ENCODE measurements around the gene PARD3B.
A peak's percentile ranks its signal among the peaks of the same experiment; 100 is the strongest.
"Not testable (repeated sequence)": the region's sequence is repeated elsewhere in the genome, so short reads cannot be mapped to it uniquely, and the experiment has no call there.

PARD3B gene

GRCh38 chr2:204541637-204542036 is 3.6 kb upstream of the PARD3B start:
- DNase-seq, result no peak

- DNase-seq, result no peak
Measured at GRCh38 chr2:204542982-204543608, 2.2 kb upstream of the PARD3B start.

DNA sequence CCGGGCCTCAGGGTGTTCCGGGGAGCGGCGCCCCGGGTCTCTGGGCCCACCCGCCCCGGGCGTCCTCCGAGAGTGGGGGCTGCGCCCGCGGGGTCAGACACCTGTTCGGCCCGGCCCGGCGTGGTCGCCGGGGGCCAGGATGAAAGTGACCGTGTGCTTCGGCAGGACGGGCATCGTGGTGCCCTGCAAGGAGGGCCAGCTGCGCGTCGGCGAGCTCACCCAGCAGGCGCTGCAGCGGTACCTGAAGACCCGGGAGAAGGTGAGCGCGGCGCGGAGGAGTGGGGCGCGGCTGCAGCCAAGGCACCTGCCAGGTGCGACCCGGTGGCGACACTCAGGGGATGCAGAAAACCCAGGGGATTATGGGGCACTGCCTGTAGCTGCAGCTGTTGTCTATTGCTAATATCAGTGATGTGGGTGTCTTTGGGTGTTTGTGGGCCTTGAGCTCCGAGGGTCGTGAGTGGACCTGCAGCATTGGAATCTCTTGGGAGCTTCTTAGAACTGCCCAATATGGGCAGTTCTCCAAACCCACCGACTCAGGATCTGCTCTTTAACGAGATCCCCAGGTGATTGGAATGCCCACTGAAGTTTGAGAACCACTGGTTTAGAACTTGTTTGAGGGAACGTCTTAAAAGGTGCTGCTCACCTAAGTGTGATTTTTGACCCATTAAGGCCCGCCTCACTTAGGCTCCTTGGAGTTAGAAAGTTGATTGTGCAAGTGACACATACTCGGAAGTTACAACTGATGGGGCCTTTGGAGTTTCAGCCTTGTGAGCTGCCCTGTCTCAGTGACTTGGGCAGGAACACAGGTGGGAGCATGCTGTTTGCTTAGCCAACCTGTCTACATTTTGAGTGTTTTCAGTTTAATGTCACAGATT is 823 bp downstream of the PARD3B start:
- DNase-seq, result peak; percentile 25

DNA sequence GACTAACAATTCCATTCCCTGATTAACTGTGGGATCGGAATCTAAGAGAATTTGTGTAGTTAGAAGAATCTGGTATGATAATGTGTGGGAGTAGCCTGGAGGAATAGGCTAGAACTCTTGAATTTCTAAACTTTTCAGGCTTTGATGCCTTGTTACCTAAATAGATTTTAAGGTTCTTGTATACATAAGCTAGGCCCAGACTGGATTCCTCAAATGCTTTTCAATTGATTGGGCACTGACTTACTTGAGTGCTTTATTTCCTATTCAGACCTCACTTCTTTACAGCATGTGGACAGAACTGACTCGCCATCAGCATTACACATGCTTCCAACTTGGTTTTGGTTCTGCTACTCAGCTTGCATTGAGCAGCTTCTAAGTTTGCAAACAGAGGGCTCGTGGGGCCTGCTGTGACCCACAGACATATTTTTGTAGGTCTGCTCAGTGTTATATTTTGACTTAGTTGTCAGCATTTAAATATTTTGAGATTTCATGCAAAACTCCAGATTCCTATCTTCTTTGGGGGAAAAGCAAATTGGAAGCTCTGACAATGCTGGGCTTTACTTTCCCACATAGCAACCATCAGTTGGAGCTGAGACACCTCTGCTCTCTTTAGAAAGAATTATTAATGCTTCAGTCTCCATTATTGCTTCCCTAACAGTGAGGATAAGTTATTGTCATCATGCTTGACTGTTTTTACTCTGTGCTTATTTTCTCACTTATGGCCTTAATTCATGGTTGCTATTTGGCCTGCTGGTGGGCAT is 5.7 kb downstream of the PARD3B start:
- no peak for DNase-seq

DNA sequence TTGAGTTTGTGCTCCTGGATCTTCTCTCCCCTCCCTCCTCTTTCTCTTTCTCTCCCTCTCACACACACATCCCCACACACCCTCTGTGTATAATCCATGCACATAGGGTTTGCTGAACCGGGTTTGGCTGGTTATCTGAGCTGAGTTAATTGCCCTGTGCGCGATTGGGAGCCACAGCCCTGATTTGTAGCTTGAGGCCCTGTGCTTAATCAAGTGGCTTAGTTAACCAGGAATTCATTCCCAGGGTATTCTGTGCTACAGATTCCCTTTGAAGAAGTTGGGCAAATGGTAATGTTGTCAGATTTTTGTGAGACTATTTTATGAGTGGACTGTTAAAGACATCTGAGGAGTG is 6.2 kb downstream of the PARD3B start:
- no peak for DNase-seq

GRCh38 chr2:204557604-204558003 is 12.3 kb downstream of the PARD3B start:
- DNase-seq, result no peak

DNA sequence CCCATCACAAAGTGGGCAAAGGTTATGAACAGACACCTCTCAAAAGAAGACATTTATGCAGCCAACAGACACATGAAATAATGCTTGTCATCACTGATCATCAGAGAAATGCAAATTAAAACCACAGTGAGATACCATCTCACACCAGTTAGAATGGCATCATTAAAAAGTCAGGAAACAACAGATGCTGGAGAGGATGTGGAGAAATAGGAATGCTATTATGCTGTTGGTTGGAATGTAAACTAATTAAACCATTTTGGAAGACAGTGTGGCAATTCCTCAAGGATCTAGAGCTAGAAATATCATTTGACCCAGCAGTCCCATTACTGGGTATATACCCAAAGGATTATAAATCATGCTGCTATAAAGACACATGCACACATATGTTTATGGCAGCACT is 14.1 kb downstream of the PARD3B start:
- not testable (repeated sequence) for DNase-seq

DNA sequence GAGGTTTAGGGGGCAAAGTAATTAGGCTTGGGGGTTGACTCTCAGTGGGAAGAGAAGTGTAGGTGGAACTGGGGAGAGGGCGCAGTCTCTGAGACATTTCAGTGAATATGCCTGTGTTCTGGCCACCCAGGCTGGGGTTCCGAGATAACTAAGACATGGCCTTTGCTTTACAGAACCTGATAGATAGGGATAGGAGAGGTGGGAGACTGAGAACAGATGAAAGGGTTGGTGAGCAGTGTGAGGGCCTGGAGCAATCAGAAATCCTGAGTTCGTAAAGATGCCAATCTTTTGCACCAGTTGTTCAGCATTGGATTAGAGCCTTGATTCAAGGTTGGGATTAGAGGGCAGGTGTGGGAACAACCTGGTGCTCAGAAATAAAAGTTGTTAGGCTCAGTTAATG is 15.6 kb downstream of the PARD3B start:
- no peak for DNase-seq

DNA sequence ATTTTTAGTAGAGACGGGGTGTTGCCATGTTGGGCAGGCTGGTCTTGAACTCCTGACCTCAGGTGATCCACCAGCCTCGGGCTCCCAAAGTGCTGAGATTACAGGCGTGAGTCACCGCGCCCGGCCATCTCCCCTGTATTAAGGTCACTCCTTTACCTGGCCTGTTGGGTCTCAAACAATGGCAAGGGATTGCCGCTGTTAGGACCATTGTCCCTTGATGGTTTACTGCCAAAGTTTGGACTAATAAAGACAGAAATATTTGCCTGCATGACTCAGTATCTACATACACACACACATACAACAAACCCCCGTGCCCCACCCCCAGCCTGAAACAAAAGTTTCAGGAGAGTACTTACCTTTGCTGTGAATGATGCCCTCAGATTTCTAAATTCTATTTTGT is 16.5 kb downstream of the PARD3B start:
- DNase-seq, result no peak

GRCh38 chr2:204566439-204566838 is 21.2 kb downstream of the PARD3B start:
- DNase-seq, result no peak

DNA sequence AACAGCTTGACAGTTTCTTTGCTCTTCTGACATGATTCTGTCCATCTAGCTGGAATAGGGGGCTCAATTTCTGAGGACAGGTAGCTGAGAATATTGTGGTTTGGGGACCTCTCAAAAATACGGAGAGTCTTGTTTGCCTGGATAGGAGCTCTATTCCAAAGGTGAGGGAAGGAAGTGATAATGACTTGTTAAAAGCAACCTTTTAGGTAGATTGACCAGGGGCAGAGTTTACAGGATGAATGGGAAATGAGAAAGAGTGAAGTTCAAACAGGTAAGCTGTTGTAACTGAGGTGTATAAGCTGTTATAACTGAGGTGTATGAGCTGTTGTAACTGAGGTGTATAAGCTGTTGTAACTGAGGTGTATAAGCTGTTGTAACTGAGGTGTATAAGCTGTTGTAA is 25.1 kb downstream of the PARD3B start:
- DNase-seq, result no peak

- DNase-seq, result no peak
Measured at GRCh38 chr2:204571041-204571440, 25.8 kb downstream of the PARD3B start.

DNA sequence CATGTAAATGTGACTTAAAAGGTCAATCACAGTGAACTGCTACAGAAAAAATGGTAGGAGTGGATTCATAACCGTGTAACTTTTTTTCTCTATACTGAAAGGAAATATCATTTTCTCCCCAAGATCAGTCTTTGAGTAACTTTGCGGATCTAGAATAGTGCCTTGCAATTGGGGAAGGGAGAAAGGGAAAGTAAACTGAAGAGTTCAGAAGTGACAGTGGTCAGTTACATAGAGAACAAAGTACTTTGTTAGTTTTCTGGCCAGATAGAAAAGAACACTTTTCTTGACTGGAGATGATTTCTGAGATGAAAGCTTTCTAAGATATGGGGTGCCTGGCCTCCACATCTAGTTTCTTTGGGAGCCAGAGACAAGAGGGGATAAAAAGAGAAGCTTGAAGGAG is 26.6 kb downstream of the PARD3B start:
- DNase-seq, result no peak

GRCh38 chr2:204573221-204573620 is 27.9 kb downstream of the PARD3B start:
- no peak for DNase-seq

- DNase-seq, result no peak
Measured at GRCh38 chr2:204574486-204574885, 29.2 kb downstream of the PARD3B start.

DNA sequence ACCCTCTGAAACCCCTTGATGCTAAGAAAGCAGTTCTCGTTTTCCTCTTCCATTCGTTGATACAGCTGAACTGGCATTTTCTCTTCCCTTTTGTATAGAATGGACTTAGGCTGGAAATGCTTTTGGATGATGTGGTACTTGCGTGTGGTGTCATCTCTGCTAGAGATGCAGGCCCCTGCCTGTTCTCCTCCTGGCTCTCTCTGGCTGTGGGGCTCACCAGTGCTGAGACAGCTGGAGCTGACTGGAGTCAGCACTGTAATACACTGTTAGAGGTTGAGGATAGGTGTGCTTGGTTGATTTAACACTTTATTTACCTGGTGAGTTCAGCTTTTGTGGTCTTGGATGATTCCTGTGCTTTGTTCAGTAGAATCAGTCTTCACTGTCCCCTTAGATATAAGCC is 30.2 kb downstream of the PARD3B start:
- DNase-seq, result no peak

DNA sequence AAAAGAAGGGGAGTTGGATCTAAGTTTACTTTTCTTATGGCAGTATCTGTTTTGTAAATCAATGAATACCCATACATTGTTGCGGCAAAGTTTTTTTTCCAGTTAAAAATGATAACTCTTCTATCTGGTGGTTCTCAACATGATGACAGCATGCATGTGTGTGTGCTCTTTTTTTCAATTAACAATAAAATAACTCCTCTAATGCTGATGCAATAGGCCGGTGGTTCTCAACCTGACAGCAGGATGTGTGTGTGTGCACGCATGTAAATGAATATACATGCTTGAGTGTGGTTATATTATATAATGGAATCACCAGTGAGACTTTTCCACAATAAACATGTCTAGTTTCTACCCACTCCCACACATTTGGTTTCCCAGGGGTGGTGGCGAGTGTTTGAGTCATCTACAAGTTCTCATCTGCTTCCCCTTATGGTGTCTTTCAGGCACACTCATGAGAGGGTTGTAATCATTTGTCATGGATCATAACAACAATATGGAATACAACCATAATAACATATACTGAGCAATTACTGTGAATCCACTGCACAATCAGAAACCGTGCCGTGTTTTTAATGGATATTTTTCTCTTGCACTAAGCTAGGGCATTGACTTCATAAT is 31.2 kb downstream of the PARD3B start:
- DNase-seq, result no peak

- no peak for DNase-seq
Measured at GRCh38 chr2:204578928-204579598, 33.8 kb downstream of the PARD3B start.

GRCh38 chr2:204581946-204582345 is 36.7 kb downstream of the PARD3B start:
- DNase-seq, result no peak

DNA sequence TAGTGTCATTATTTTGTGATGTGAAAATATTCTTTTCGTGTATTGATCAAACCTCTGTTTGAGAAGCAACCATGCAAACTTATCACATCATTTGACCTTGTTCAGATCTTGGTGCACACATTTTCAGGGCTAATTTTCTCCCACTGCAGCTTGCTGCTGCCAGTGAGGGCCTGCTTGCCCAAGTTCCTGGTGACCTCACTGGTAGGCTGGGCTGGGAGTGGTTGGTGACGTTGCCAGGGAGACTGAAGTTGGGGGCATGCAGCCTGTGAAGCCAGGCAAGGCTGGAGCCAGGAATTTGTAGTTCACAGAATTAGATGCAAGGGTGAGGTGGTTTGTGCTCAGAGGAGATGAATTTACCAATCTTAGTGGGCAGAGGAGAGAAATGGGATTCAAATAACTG is 38.5 kb downstream of the PARD3B start:
- DNase-seq, result no peak

DNA sequence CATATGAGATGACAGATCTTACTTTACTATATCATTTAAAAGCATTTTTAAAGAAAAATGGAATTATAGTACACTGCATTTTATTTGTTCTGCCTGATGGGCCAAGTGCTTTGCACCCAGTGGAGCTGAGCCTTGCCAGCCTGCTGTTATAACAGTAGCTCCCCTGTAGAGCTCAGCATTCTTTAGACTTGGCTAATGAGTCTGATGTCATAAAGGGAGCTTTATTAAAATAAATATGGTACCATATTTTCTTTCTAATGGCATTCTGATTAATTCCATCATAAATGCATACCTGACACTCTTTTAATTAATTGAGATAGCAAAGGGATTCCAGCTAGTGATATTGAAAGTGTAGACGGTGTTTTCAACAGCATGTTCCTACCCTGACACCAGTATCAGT is 40.7 kb downstream of the PARD3B start:
- no peak for DNase-seq

DNA sequence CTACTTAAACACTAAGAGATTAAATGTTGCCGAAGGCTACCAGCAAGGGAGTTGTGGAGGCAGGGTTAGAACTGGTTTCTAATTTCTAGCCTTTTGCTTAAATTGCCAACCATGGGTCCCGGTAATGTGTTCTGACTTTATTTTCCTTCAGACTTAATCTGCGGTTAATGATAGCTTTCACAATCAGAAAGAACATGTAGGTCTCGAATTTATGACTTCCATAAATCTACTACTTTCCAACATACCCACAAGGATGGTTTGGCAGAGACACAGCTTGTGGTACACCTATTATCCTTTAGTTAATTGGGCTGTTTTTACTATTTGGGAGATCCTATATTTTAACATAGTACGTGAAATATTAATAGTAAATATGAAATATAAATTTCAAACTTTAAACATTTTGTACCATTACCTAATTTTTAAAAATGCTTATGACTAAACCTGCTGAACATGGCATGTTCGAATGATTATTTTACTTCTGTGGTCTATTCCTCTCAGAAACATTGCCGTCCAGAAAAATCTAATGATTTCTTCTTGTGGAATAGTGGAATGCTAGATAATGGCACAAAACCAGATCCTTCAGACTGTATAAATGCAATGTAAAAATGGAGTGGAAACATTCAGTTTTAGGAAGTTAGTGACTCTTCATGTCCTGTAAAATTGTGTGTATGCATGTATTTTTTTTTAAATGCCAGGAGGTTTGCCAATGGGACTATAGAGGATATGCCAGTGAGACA is 41.3 kb downstream of the PARD3B start:
- DNase-seq, result no peak
